GM21381 (cell line): ENCODE results near the gene POLE.

Experiments
- ATAC-seq: cut with Tn5 transposase; IDR thresholded peaks from one replicate; pipeline ENCODE4 v1.9.1; 2021; ENCODE audit warnings: mild to moderate bottlenecking, moderate library complexity; ENCODE audit not compliant: unreplicated experiment

The POLE gene

GRCh38 chr12:132687211-132688164 is at the start of gene POLE, which contains the start of gene PXMP2:
POLE (minus strand) TSS chr12:132687342; CDS start chr12:132687315, 27 bp downstream.
PXMP2 (plus strand) TSS chr12:132687587; CDS start chr12:132687671, 84 bp downstream.
- peak; percentile 94 for ATAC-seq

GRCh38 chr12:132736913-132737312 is 49.8 kb upstream of the POLE start:
- ATAC-seq, result no peak

- no peak for ATAC-seq
These were observed 49.2 kb upstream of the POLE start for GRCh38 chr12:132736378-132736777.

GRCh38 chr12:132735496-132735895 is 48.4 kb upstream of the POLE start:
- ATAC-seq, result no peak

GRCh38 chr12:132734206-132734605 is 47.1 kb upstream of the POLE start:
- ATAC-seq, result no peak

DNA sequence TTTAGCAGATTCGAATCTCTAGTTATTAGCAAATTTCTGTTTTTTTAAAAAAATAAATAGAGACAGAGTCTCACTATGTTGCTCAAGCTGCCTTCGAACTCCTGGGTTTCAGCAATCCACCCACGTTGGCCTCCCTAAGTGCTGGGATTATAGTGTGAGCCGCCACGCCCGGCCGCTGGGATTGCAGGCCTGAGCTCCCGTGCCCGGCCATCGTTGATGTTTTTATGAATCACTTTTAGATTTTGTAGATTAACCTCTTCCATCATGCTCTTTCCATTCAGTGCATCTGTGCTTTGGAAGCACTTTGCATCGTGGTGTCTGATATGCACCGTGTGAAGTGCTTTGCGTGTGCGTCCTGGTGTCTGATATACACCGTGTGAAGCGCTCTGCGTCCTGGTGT is 44.4 kb upstream of the POLE start:
- no peak for ATAC-seq

- ATAC-seq, result no peak
These were observed 43.2 kb upstream of the POLE start for GRCh38 chr12:132730353-132730752.

GRCh38 chr12:132729541-132730320 is 42.6 kb upstream of the POLE start:
- no peak for ATAC-seq

DNA sequence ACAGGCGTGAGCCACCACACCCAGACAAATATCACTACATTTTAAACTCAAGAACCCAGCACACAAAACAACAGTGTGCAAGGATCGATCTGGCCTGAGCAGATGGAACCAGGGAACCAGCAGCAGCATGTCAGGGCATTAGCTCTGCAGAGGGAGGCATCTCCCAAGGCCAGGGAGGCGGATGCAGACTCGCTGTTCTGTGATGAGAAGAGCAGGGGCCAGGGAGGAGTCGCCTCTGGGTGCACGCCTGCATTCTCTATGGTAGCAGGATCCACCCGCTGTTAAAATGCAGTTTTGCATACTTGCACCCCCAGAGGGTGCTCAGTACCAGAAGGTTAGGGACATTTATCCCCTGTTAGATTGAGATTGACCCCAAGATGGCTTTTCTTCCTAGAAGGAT is 41.4 kb upstream of the POLE start:
- ATAC-seq, result no peak

DNA sequence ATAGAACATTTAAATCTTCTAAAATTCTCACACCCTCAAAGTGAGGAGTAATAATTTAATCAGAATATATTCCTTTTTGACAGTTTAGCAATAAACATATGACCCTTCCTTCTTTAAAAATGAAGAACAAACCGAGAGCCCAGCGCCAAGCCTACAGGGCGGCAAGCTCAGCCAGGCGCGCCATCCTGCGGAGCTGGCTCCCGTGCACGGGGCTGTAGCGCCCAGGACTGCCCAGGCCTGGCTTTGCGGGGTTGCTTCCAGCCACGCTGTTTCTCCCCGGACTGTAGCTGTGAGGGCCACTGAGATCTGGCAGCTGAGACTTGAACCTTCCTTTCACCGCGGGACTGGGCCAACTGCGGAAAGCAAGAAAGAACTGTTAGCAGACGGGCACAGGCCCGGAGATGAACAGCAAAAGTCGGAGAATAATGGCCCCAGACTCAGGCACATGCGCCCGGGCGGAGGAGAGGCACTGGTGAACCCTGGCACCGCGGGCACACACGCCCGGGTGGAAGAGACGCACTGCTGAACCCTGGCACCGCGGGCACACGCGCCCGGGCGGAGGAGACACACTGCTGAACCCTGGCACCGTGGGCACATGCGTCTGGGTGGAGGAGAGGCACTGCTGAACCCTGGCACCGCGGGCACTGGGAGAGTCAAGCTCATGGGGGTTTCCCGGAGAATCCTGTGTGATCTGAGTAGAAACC is 40.1 kb upstream of the POLE start:
- no peak for ATAC-seq

DNA sequence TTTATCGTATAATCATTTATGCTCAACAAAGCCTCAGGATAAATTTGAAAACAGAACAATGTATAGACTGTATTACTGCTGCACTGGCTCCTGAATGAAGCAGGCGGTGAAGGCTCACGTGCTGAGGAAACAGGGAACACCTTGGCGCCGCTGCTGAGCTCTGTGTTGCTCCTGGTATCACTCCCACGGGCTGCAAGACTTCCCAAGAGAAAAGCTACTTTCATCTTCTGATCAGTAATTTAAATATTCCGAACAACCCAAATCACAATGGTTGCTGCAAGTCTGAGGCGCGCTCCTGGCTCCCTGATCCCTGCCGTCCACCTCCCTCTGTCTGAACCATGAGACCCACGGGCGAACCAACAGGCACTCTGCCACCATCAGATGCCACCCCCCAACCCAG is 39.2 kb upstream of the POLE start:
- no peak for ATAC-seq

DNA sequence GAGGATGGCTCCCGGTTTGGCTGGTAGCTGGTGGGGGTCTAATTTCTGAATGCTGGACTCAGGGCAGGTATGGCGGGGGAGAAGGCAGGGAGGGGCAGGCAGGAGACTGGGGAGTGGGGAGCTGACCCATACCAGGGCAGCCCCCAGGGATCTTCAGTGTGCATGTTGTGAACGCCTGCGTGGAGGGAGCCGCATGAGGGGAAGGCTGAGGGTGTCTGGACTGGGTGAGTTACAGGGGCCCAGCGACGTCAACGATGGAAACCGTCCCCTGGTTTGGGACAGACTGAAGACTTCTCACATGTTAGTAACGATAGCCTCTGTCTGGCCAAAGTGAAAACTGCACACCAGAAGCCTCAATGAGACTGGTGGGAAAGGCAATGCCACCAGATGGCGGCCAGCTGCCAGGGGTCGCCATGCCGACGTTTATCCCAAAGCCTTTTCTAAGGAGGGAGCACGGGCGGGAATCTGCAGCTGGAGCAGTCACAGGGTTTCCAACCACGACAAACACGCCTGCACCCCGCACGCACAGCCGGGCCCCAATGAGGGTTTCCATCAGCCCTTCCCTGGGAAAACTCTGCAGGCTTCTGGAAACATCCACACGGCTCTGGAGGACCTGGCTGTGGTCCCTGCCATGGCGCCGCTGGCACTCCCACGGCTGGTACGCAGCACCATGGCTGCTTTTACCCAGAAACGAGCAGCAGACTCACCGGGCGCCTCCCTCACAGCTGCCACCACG is 37.5 kb upstream of the POLE start:
- no peak for ATAC-seq

DNA sequence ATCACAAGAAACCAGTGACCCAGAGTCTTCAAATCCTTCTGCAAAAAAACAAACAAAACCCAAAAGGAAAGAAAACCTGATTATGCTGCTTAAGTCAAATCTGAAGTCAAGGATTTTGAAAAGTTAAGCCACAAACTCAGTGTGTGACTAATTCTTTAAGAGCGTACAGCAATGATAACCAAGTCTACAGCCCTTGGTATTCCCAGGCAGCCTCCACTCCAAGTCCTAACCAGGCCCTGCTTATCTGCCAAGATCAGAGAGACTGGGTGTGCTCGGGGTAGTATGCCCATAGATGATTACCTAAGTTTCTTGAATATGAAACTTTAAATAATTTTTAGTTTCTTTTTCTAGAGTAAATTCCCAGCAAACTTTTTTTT is 36.6 kb upstream of the POLE start:
- ATAC-seq, result no peak

DNA sequence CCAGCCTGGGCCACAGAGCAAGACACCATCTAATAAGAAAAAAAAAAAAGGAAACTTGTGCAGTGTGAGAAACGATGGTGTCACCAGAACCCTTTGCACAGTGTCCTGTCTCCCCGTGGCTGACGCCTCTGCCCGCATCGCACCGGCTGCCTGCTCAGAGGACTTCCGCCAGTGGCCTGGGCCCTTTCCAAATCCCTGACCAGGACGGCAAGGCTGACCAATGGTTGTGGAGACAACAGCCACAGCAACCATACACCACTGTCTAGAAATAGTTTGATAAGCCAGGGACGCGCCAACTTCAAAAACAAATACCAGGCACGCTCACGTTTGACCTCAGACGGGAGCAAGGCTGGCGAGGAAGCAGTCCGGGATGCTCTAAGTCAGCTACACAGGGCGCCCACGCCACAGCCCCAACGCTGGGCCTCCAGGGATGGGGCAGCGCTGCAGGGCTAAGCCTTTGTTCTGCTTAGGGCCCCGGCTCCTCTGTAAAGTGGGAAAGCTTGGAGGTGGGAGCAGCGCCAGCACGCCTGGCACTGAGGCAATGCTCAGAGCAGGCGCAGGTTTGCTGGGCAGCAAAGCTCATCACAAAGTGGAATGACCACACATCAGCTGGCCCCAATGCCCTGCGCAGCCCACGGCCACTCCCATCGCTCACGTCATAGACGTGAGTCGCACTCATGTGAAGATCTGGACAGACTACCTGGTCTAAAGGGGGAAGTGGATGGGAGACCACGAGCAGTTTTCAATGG is 36.0 kb upstream of the POLE start:
- no peak for ATAC-seq

DNA sequence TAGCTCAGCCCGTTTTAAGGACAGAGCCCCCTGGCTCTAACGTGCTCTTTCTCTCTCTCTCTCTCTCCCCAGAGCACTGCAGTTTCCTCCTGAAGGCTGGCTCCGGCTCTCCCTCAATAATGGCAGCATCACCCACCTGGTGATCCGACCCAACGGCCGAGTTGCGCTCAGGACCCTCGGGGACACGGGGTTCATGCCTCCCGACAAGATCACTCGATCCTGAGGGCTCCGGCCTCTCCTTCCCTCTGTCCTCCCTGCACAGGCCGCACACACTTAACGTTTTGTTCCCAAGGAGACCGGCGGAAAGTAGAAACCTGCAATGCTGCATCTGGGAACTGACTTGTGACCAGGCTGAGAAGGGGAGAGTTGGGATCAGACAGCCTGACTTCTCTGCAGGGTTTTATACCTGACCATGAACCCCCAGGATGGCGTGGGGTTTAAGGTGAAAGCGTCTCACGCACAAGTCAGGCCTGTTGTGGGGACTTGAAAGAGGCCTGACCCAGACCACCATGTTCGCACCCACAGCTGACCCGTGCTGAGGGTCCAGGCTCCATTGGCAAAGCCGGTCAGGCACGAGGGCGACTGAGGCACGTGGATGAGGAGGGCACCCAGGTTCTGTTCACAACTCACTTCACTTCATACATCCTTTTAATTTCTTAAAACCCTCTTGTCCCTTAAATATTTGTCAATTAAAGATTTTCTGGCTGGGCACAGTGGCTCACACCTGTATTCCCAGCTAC is 33.6 kb upstream of the POLE start:
- no peak for ATAC-seq

GRCh38 chr12:132719954-132720324 is 32.8 kb upstream of the POLE start:
- ATAC-seq, result no peak

DNA sequence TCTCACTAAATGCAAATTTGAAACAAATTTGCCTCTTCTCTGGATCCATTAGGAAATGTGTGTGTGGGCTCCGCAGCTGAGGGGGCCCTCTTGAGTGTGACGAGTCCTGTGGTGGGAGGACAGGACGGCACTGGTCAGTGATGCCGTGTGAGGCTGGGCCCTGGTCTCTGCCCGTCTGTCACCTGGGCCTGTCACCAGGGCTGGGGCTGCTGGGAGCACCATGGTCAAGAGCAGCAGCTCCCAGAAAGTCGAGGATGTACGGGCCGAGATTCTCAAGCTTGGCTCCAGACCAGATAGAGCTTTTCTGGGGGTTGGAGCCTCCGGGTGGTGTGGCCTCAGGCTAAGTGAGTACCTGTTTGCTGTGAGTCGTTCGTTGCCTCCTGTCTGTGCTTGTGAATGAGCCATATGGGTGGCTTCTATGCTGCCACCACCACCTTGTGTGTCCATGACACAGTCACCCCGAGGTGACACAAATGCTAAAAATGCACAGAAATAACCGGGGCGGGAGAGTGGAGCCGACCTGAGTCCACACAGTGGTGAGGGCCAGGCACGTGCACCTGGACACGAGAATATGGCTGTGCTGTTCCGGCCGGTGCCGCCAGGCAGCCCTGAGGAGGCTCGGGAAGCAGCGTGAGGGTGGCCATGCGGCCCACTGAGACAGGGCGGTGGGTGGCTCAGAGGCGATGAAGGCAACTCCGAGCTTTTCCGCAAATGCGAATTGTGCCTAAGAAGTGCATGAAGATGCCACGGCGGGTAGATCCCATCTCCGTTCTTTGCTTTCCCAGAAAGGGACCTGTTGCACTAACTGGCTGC is 32.2 kb upstream of the POLE start:
- no peak for ATAC-seq

- no peak for ATAC-seq
These were observed 31.5 kb upstream of the POLE start for GRCh38 chr12:132718644-132719043.
